ENCODE measurements around the gene KCNIP2.

GRCh38 chr10:101778781-101779543, 64.6 kb downstream of the KCNIP2 start:
- TF ChIP-seq, protein P1, sequence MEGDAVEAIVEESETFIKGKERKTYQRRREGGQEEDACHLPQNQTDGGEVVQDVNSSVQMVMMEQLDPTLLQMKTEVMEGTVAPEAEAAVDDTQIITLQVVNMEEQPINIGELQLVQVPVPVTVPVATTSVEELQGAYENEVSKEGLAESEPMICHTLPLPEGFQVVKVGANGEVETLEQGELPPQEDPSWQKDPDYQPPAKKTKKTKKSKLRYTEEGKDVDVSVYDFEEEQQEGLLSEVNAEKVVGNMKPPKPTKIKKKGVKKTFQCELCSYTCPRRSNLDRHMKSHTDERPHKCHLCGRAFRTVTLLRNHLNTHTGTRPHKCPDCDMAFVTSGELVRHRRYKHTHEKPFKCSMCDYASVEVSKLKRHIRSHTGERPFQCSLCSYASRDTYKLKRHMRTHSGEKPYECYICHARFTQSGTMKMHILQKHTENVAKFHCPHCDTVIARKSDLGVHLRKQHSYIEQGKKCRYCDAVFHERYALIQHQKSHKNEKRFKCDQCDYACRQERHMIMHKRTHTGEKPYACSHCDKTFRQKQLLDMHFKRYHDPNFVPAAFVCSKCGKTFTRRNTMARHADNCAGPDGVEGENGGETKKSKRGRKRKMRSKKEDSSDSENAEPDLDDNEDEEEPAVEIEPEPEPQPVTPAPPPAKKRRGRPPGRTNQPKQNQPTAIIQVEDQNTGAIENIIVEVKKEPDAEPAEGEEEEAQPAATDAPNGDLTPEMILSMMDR (IDR thresholded peaks at IDR 0.05) = no peak
- no peak for TF ChIP-seq POLR2A (IDR thresholded peaks at IDR 0.05)
- no peak for TF ChIP-seq EP300 (IDR thresholded peaks at IDR 0.05)
